ENCODE measurements around the gene RBM42. TPM values are rescaled to one million over a fixed set of nuclear protein-coding genes. Genes with fewer than 3 reads are reported as not detected.
A peak's percentile ranks its signal among the peaks of the same experiment; 100 is the strongest.

The RBM42 gene
- total and polyA plus RNA-seq, 9 of the 15 experiments (the other 6 are each of a cell fraction or from before 2014, with no cell fraction given), result 5.7 to 149 (median 32.4) TPM

GRCh38 chr19:35641515-35642151 is 12.8 kb downstream of the RBM42 start, which contains the start of gene ETV2 (continued):
- TF ChIP-seq ZNF41 (CRISPR knock-in tag; conservative IDR thresholded peaks at IDR 0.05) (no peak), ZNF518B (CRISPR knock-in tag; IDR thresholded peaks at IDR 0.05) (no peak), NCOA2 (IDR thresholded peaks at IDR 0.05; ENCODE audit: partially characterized antibody in 2 of 2) (no peak), TSC22D4 (tag; IDR thresholded peaks at IDR 0.05) (no peak), NR2C1 (IDR thresholded peaks at IDR 0.05) (no peak), NR2C1 (tag; IDR thresholded peaks at IDR 0.05) (no peak), ZNF395 (CRISPR knock-in tag; IDR thresholded peaks at IDR 0.05) (peak; percentile 15; the same call in 1 of the 2 replicates), ZNF740 (CRISPR knock-in tag; IDR thresholded peaks at IDR 0.05) (no peak), ZNF740 (tag; IDR thresholded peaks at IDR 0.05) (no peak), MYC (IDR thresholded peaks at IDR 0.05; ENCODE audit: low read depth, low read length) (no peak), MYC (CRISPR knock-in tag; IDR thresholded peaks at IDR 0.05; ENCODE audit: borderline replicate concordance, low read depth) (no peak), WHSC1 (IDR thresholded peaks at IDR 0.05; ENCODE audit: low read length) (no peak), ATF7 (IDR thresholded peaks at IDR 0.05) (peak; percentile 79; the same call in 1 of the 2 replicates), YBX1 (IDR thresholded peaks at IDR 0.05) (no peak), MXI1 (IDR thresholded peaks at IDR 0.05; ENCODE audit: low read depth, low read length) (no peak), GABPA (tag; conservative IDR thresholded peaks at IDR 0.05; ENCODE audit: low read depth) (peak; percentile 61), AFF4 (CRISPR knock-in tag; IDR thresholded peaks at IDR 0.05) (0 out of 2 replicates have a peak, but pooled peaks have one; percentile 40), ZNF77 (CRISPR knock-in tag; IDR thresholded peaks at IDR 0.05) (no peak), SIX5 (IDR thresholded peaks at IDR 0.05; ENCODE audit: borderline replicate concordance in 1 of 2, insufficient read depth in 1 of 2, low read depth in 1 of 2, low read length in 2 of 2) (no peak)

All from K562 (cell line).